Body of pancreas (tissue), 4 donors: Measurements from ENCODE around the gene GSC2.

Source experiments
- POLR2A ChIP-seq, 3 donors: fragments of 450-650 bp; IDR thresholded peaks; one replicate each; pipeline ENCODE4 v1.6.1; 2016; ENCODE audit warnings: antibody characterized with exemption in 3 of 3, mild to moderate bottlenecking in 2 of 3
- TF ChIP-seq, protein P1 (sequence below), 7 experiments: fragments of 450-650 bp in 4 of 7; fragments of 200-600 bp in 3 of 7; sonication (generic) in 3 of 7; IDR thresholded peaks; one replicate each; pipeline ENCODE4 v1.5.1; 2016 to 2019; ENCODE audit warnings: antibody characterized with exemption in 7 of 7

DNA sequence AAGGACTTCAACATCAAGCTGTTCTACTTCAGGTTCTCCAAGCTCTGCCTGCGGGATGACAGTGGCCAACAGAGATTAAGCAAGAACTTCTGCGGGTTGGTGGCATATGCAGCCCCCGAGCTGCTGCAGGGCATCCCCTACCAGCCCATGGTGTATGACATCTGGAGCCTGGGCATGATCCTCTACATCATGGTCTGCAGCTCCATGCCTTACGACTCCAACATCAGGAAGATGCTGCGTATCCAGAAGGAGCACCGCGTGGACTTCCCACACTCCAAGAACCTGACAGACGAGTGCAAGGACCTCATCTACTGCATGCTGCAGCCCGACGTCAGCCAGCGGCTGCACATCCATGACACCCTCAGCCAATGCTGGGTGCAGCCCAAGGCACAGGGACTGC, 25.1 kb downstream of the GSC2 start:
- TF ChIP-seq, protein P1, sequence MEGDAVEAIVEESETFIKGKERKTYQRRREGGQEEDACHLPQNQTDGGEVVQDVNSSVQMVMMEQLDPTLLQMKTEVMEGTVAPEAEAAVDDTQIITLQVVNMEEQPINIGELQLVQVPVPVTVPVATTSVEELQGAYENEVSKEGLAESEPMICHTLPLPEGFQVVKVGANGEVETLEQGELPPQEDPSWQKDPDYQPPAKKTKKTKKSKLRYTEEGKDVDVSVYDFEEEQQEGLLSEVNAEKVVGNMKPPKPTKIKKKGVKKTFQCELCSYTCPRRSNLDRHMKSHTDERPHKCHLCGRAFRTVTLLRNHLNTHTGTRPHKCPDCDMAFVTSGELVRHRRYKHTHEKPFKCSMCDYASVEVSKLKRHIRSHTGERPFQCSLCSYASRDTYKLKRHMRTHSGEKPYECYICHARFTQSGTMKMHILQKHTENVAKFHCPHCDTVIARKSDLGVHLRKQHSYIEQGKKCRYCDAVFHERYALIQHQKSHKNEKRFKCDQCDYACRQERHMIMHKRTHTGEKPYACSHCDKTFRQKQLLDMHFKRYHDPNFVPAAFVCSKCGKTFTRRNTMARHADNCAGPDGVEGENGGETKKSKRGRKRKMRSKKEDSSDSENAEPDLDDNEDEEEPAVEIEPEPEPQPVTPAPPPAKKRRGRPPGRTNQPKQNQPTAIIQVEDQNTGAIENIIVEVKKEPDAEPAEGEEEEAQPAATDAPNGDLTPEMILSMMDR (IDR thresholded peaks at IDR 0.05) = no peak
- TF ChIP-seq POLR2A (IDR thresholded peaks at IDR 0.05) = no peak
